LoVo (cell line): ENCODE measurements around the gene PAMR1.
"Not testable (repeated sequence)": the region's sequence is repeated elsewhere in the genome, so short reads cannot be mapped to it uniquely, and the experiment has no call there.

Source experiments
- DNase-seq: peaks from one replicate; pipeline ENCODE4 v3.0.0-alpha.2; 2016; ENCODE audit warnings: low spot score

PAMR1 gene

GRCh38 chr11:35525501-35526175 lies at the start of gene PAMR1:
TSS of gene PAMR1 (minus strand) at chr11:35525616. CDS start at chr11:35525585, 31 bp downstream.
- no peak for DNase-seq

- DNase-seq = no peak
These were observed 46.3 kb upstream of the PAMR1 start for GRCh38 chr11:35571696-35572095.

- no peak for DNase-seq
These were observed 42.5 kb upstream of the PAMR1 start for GRCh38 chr11:35567737-35568465.

- no peak for DNase-seq
These were observed 41.5 kb upstream of the PAMR1 start for GRCh38 chr11:35566885-35567284.

- no peak for DNase-seq
These were observed 40.8 kb upstream of the PAMR1 start for GRCh38 chr11:35566181-35566580.

- no peak for DNase-seq
These were observed 38.8 kb upstream of the PAMR1 start for GRCh38 chr11:35564245-35564595.

GRCh38 chr11:35563484-35564244 lies 38.2 kb upstream of the PAMR1 start:
- DNase-seq = no peak

GRCh38 chr11:35559949-35560348 lies 34.5 kb upstream of the PAMR1 start:
- DNase-seq = no peak

GRCh38 chr11:35558513-35558912 lies 33.1 kb upstream of the PAMR1 start:
- no peak for DNase-seq

- no peak for DNase-seq
These were observed 30.1 kb upstream of the PAMR1 start for GRCh38 chr11:35555488-35555887.

GRCh38 chr11:35554491-35555437 lies 29.3 kb upstream of the PAMR1 start:
- no peak for DNase-seq

GRCh38 chr11:35553831-35554230 lies 28.4 kb upstream of the PAMR1 start:
- DNase-seq = no peak

GRCh38 chr11:35553021-35553420 lies 27.6 kb upstream of the PAMR1 start:
- no peak for DNase-seq

GRCh38 chr11:35552616-35553015 lies 27.2 kb upstream of the PAMR1 start:
- no peak for DNase-seq

GRCh38 chr11:35550374-35551036 lies 25.1 kb upstream of the PAMR1 start:
- no peak for DNase-seq

GRCh38 chr11:35549787-35550186 lies 24.4 kb upstream of the PAMR1 start:
- DNase-seq = peak; percentile 11

- DNase-seq = no peak
These were observed 23.6 kb upstream of the PAMR1 start for GRCh38 chr11:35548925-35549561.

- not testable (repeated sequence) for DNase-seq
These were observed 22.6 kb upstream of the PAMR1 start for GRCh38 chr11:35547995-35548394.

GRCh38 chr11:35546317-35546716 lies 20.9 kb upstream of the PAMR1 start:
- DNase-seq = no peak

GRCh38 chr11:35545391-35546003 lies 20.1 kb upstream of the PAMR1 start:
- no peak for DNase-seq
